GM12873 (cell line): ENCODE measurements around the gene DPEP1.

Experiments used
- TF ChIP-seq, protein P1 (sequence below): IDR thresholded peaks from 2 replicates; pipeline ENCODE4 v1.5.1; 2012; ENCODE audit warnings: low read depth, mild to moderate bottlenecking, moderate library complexity, low read length, control low read depth; ENCODE audit not compliant: insufficient read depth; ENCODE audit errors: missing control alignments

DPEP1 gene

DNA sequence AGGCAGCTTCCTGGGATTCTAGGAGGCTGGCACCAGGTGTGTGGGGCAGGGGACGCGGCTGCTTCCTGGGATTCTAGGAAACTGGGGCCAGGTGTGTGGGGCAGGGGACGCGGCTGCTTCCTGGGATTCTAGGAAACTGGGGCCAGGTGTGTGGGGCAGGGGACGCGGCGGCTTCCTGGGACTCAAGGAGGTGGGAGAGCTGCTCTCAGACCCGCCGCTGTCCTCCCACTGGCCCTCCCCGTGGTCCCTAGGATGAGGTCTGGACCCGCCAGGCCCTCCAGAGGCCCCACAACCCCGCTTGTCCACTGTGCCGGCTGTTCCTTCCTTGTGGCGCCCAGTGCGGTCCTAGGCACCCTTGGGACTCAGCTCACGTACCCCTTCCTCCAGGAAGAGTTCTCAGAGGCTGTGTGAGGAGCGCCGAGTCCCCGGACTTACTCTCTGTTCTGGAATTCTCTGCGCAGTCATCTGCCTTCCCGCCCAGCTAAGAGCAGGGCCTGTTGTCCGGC is 565 bp downstream of the DPEP1 start:
- TF ChIP-seq, protein P1, sequence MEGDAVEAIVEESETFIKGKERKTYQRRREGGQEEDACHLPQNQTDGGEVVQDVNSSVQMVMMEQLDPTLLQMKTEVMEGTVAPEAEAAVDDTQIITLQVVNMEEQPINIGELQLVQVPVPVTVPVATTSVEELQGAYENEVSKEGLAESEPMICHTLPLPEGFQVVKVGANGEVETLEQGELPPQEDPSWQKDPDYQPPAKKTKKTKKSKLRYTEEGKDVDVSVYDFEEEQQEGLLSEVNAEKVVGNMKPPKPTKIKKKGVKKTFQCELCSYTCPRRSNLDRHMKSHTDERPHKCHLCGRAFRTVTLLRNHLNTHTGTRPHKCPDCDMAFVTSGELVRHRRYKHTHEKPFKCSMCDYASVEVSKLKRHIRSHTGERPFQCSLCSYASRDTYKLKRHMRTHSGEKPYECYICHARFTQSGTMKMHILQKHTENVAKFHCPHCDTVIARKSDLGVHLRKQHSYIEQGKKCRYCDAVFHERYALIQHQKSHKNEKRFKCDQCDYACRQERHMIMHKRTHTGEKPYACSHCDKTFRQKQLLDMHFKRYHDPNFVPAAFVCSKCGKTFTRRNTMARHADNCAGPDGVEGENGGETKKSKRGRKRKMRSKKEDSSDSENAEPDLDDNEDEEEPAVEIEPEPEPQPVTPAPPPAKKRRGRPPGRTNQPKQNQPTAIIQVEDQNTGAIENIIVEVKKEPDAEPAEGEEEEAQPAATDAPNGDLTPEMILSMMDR, result no peak

DNA sequence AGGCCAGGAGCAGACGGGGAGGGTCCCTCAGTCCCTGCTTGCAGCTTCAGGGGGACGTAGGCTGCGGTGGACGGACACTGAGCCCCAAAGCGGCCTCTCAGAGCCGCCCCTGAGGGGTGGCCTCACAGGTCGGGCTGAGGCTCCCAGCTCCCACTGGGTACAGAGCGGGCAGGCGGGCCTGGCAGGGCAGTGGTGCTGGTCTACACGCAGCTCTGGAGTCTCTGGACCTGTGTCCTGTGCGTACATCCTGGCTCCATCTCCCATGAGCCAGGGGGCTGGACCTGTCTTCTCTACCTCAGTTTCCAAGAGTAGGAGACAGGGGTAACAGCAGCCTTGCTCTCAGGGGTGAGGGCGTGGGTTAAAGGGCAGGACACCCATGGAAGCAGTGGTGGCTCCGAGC is 1.7 kb downstream of the DPEP1 start:
- TF ChIP-seq, protein P1, result no peak

DNA sequence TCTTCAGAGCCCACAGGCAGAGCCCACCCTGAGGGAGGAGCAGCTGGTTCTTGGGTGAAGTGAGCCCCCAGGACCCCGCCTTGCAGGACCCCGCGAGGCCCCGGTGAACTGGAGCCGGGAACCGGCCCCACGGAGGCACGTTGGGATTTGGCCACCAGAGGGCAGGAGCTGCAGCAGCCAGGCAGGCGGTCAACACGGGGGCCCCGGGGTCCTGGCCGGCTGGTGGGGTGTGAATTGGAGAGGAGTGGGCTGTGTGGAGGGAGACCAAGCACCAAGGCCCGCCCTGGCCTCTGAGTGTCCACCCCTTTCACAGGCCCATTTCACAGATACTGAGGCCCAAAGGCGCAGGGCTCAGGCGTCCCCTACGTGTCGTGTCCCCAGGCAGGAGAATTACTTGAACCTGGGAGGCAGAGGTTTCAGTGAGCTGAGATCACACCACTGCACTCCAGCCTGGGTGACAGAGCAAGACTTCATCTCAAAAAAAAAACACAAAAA is 2.2 kb downstream of the DPEP1 start:
- TF ChIP-seq, protein P1, result peak; percentile 65

DNA sequence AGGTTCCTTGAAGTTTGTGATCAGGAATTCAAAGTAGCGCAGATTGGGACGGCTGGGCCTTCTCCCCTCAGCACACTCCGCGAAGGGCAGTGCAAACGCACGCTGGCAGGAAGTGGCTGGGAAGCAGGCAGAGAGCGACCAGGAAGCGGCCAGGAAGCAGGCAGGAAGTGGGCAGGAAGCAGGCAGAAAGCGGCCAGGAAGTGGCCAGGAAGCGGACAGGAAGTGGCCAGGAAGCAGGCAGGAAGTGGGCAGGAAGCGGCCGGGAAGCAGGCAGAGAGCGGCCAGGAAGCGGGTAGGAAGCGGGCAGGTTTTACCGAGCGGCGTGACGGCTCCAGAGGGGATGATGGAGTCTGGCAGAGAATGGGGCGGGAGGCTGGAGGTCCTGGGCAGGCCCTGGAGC is 3.2 kb downstream of the DPEP1 start:
- TF ChIP-seq, protein P1, result no peak

DNA sequence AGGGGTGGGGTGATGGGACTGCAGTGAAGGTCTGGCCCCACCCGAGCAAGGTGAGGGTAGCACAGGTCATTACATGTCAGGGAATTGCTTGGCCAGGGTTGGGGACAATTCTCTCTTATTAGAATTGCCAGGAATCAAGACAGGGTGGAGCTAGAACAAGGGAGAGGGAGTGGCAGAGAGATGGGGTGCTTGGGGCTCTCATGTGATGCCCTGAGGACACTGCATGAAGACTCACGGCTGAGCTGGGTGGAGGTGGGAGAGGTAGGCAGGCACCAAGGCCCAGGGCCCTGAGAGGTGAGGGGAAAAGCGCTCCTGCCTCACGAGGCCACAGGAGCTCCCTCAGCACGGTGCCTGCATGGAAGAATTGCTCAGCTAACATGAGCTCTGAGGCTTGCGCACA is 3.6 kb downstream of the DPEP1 start:
- TF ChIP-seq, protein P1, result no peak

DNA sequence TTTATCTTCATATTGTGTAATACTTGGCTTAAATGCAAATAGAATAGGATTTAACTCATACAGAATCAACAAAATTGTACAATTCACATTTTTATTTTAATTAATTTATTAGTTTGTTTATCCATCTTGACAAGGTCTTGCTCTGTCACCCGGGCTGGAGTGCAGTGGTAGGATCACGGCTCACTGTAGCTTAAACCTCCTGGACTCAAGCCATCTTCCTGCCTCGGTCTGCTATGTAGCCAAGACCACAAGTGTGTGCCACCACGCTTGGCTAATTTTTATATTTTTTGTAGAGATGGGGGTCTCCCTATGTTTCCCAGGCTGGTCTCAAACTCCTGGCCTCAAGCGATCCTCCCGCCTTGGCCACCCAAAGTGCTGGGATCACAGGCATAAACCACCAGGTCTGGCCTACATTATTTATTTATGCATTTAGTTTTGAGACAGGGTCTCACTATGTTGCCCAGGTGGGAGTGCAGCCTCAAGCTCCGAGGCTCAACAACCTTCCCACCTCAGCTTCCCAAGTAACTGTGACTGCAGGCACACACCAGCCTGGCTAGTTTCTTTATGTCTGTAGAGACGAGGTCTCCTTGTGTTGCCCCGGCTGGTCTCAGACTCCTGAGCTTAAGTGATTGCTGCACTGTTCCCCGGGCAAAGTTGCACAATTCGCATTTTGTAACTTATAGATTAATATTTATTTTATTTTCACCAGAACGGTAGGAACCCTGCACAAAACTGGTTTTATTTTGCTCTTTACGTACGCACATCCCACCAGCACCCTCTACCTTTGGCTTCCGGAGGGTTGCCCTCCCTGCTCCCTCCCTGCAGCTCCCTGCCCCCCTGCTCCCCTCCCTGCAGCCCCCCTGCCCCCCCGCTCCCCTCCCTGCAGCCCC is 4.9 kb downstream of the DPEP1 start:
- TF ChIP-seq, protein P1, result no peak

DNA sequence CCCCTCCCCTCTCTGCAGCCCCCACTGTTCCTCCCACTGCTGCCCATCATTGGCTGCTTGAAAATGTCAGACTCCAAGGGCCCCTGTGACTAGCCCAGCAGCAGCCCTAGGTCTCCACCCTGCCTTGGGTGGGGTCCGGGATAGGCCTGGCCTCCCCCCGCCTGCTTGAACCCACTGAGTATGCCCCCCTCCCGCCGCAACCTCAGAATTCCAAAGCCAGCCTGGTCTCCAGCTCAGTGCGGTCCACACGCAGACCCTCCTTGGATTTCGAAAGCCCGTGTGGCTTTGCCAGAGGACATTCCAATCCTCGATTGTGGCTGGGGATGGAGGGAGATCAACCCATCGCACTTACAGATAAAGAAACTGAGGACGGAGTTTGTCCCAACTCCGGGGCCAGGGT is 6.4 kb downstream of the DPEP1 start:
- TF ChIP-seq, protein P1, result no peak
